Measurements from ENCODE around the gene TIMM13. TPM values are rescaled to one million over a fixed set of nuclear protein-coding genes. Genes with fewer than 3 reads are reported as not detected.
A peak's percentile ranks its signal among the peaks of the same experiment; 100 is the strongest.

Gene TIMM13
- total and polyA plus RNA-seq, 2 donors from 2014 or later = 69.7 to 188 TPM

DNA sequence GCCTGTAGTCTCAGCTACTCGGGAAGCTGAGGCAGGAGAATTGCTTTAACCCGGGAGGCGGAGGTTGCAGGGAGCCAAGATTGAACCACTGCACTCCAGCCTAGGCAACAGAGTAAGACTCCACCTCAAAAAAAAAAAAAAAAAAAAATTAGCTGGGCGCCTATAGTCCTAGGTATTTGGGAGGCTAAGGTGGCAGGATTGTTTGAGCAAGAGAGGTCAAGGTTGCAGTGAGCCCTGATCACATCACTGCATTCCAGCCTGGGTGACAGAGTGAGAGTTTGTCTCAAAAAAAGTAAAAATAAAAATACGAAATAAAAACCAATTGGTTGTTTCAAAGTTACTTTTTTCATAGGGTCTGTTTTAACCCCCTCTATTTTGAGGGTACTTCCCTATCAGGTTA is 30.7 kb upstream of the TIMM13 start:
- Histone ChIP-seq H3K9me3 (ENCODE audit: control insufficient read depth in 2 of 3, insufficient read depth in 1 of 3, low read length in 3 of 3) (no peaks in the 10 kb centered on the region), H3K9ac (ENCODE audit: low read length in 3 of 3) (no peak overlapping the region), H3K27ac (ENCODE audit: low read depth in 2 of 2, low read length in 2 of 2) (no peak overlapping the region), H3K27me3 (ENCODE audit: control insufficient read depth, insufficient read depth, low read length) (no peaks in the 10 kb centered on the region), H3K4me3 (ENCODE audit: low read length in 3 of 3) (no peak overlapping the region), H3K4me1 (ENCODE audit: control insufficient read depth in 2 of 3, insufficient read depth in 2 of 3, low read depth in 1 of 3, low read length in 3 of 3) (peaks cover 0 to 6% (median 6%) of the 10 kb centered on the region in 3 donors), H3K36me3 (ENCODE audit: control insufficient read depth in 2 of 3, insufficient read depth in 3 of 3, low read length in 3 of 3) (no peaks in the 10 kb centered on the region)
- no peak for DNase-seq
- TF ChIP-seq, protein P1, sequence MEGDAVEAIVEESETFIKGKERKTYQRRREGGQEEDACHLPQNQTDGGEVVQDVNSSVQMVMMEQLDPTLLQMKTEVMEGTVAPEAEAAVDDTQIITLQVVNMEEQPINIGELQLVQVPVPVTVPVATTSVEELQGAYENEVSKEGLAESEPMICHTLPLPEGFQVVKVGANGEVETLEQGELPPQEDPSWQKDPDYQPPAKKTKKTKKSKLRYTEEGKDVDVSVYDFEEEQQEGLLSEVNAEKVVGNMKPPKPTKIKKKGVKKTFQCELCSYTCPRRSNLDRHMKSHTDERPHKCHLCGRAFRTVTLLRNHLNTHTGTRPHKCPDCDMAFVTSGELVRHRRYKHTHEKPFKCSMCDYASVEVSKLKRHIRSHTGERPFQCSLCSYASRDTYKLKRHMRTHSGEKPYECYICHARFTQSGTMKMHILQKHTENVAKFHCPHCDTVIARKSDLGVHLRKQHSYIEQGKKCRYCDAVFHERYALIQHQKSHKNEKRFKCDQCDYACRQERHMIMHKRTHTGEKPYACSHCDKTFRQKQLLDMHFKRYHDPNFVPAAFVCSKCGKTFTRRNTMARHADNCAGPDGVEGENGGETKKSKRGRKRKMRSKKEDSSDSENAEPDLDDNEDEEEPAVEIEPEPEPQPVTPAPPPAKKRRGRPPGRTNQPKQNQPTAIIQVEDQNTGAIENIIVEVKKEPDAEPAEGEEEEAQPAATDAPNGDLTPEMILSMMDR (IDR thresholded peaks at IDR 0.05; ENCODE audit: borderline replicate concordance, extremely low read depth, insufficient read depth) = no peak
- intact Hi-C loops (cut with DNase I) = no loop called here
- FAIRE-seq = no peak

DNA sequence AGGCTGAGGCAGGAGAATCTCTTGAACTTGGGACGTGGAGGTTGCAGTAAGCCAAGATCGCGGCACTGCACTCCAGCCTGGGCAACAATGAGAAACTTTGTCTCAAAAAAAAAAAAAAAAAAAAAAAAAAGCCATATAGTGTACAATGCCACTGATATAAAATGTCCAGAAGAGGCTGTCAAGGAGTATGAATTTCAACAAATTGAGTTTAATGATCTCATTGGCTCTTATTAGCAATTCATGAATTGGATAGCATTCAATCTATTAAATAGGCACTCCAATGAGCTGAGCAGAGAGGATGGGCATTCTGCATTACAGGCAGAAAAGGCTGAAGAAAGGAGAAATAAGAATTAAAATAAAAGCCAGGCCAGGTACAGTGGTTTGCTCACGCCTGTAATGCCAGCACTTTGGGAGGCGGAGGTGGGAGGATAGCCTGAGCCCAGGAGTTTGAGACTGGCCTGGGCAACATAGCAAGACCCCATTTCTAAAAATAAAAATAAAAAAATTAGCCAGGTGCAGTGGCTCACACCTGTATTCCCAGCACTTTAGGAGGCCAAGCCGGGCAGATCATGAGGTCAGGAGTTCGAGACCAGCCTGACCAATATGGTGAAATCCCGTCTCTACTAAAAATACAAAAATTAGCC is 30.1 kb upstream of the TIMM13 start:
- Histone ChIP-seq H3K9ac (ENCODE audit: low read length in 3 of 3) (no peak overlapping the region), H3K9me3 (ENCODE audit: control insufficient read depth in 2 of 3, insufficient read depth in 1 of 3, low read length in 3 of 3) (no peaks in the 10 kb centered on the region), H3K27me3 (ENCODE audit: control insufficient read depth, insufficient read depth, low read length) (no peaks in the 10 kb centered on the region), H3K36me3 (ENCODE audit: control insufficient read depth in 2 of 3, insufficient read depth in 3 of 3, low read length in 3 of 3) (no peaks in the 10 kb centered on the region), H3K27ac (ENCODE audit: low read depth in 2 of 2, low read length in 2 of 2) (peak overlapping the region; percentile 34 to 57), H3K4me1 (ENCODE audit: control insufficient read depth in 2 of 3, insufficient read depth in 2 of 3, low read depth in 1 of 3, low read length in 3 of 3) (peaks cover 0 to 6% (median 6%) of the 10 kb centered on the region in 3 donors), H3K4me3 (ENCODE audit: low read length in 3 of 3) (peak overlapping the region in 1 of 3 donors; percentile 58)
- DNase-seq = no peak
- no peak for FAIRE-seq
- TF ChIP-seq, protein P1 (IDR thresholded peaks at IDR 0.05; ENCODE audit: borderline replicate concordance, extremely low read depth, insufficient read depth) = no peak
- intact Hi-C loops (cut with DNase I) = no loop called here

DNA sequence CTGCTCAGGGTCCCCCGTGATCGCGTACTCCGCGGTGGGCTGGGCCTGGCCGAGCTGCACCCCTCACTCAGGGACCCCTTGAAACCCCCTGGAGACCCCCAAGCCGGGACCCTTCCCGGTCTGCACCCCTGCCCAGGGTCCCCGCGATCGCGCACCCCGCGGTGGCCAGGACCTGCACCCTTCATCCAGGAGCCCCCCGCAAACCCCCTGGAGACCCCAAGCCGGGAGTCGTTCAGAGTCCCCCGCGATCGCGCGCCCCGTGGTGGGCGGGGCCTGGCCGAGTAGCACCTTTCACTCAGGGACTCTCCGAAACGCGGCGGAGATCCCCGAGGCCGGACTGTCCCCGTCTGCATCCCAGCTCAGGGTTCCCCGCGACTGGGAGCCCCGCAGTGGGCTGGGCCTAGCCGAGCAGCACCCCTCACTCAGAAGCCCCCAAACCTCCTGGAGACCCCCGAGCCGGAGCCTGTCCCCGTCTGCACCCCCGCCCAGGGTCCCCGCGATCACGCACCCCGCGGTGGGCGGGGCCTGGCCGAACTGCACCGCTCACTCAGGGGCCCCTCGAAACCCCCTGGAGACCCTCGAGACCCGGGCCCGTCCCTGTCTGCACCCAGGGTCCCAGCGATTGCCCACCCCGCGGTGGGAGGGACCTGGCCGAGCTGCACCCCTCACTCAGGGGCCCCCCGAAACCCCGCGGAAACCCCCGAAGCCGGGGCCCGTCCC is 28.6 kb upstream of the TIMM13 start:
- Histone ChIP-seq H3K27ac (ENCODE audit: low read depth in 2 of 2, low read length in 2 of 2) (no peak overlapping the region), H3K4me1 (ENCODE audit: control insufficient read depth in 2 of 3, insufficient read depth in 2 of 3, low read depth in 1 of 3, low read length in 3 of 3) (peaks cover 0 to 6% (median 2%) of the 10 kb centered on the region in 3 donors), H3K9me3 (ENCODE audit: control insufficient read depth in 2 of 3, insufficient read depth in 1 of 3, low read length in 3 of 3) (no peaks in the 10 kb centered on the region), H3K9ac (ENCODE audit: low read length in 3 of 3) (peak overlapping the region in 2 of 3 donors; percentile 22 to 71), H3K36me3 (ENCODE audit: control insufficient read depth in 2 of 3, insufficient read depth in 3 of 3, low read length in 3 of 3) (no peaks in the 10 kb centered on the region), H3K4me3 (ENCODE audit: low read length in 3 of 3) (peak overlapping the region; percentile 16 to 75 (median 57)), H3K27me3 (ENCODE audit: control insufficient read depth, insufficient read depth, low read length) (no peaks in the 10 kb centered on the region)
- DNase-seq (peak in 3 of 5 donors; percentile 55 to 88 (median 85)), FAIRE-seq (no peak)
- TF ChIP-seq, protein P1 (IDR thresholded peaks at IDR 0.05; ENCODE audit: borderline replicate concordance, extremely low read depth, insufficient read depth) = no peak
- intact Hi-C loops (cut with DNase I) = no loop called here
